ENCODE results near the gene RNF215.

DNA sequence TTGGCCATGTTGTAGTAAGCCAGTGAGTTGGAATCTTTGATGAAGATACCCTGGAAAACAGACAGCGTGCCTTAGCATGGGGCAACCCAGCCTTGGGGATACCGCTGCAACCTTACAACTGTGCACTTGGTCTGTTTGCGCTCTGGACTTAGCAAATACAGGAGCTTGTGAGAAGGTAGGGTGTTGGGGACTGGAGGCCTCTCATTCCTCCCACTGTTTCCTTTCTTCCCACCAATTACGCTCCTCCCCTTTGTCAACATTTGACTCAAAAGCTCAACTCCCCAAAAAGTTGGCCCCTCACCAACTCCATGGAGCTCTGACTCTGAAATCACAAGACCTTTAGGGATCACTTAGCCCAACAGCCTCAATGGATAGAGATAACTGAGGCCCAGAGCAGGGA is 52.6 kb downstream of the RNF215 start:
- TF ChIP-seq, protein P1, sequence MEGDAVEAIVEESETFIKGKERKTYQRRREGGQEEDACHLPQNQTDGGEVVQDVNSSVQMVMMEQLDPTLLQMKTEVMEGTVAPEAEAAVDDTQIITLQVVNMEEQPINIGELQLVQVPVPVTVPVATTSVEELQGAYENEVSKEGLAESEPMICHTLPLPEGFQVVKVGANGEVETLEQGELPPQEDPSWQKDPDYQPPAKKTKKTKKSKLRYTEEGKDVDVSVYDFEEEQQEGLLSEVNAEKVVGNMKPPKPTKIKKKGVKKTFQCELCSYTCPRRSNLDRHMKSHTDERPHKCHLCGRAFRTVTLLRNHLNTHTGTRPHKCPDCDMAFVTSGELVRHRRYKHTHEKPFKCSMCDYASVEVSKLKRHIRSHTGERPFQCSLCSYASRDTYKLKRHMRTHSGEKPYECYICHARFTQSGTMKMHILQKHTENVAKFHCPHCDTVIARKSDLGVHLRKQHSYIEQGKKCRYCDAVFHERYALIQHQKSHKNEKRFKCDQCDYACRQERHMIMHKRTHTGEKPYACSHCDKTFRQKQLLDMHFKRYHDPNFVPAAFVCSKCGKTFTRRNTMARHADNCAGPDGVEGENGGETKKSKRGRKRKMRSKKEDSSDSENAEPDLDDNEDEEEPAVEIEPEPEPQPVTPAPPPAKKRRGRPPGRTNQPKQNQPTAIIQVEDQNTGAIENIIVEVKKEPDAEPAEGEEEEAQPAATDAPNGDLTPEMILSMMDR (IDR thresholded peaks at IDR 0.05): no peak
- TF ChIP-seq POLR2A (IDR thresholded peaks at IDR 0.05; ENCODE audit: low read depth) (no peak), EP300 (IDR thresholded peaks at IDR 0.05) (no peak)

All from esophagus muscularis mucosa (tissue), 4 donors.